Spleen (tissue), 7 donors: ENCODE measurements around the gene PIP5K1B.

Experiments
- POLR2A ChIP-seq, 3 donors: fragments of 450-650 bp; IDR thresholded peaks; one replicate each; pipeline ENCODE4 v1.5.1; 2017; ENCODE audit warnings: antibody characterized with exemption in 3 of 3, mild to moderate bottlenecking in 1 of 3
- POLR2AphosphoS5 ChIP-seq, 3 donors: sonication (generic); formaldehyde crosslinking; IDR thresholded peaks; one replicate each; pipeline ENCODE4 v1.5.1; 2017; ENCODE audit warnings: antibody characterized with exemption in 3 of 3
- TF ChIP-seq, protein P1 (sequence below), 11 experiments: fragments of 200-600 bp in 7 of 11; fragments of 450-650 bp in 4 of 11; sonication (generic) in 4 of 11; IDR thresholded peaks in 8 of 11; conservative IDR thresholded peaks in 3 of 11; 1 replicate in 7 of 11; 2 replicates in 4 of 11; pipeline versions ENCODE4 v1.4.0 to v1.8.0; 2016 to 2021; ENCODE audit warnings: antibody characterized with exemption in 11 of 11, inconsistent platforms in 4 of 11, mild to moderate bottlenecking in 1 of 11
- donor health status: DM: no; HTN: no; CAD: no; lungs with moderate emphysema.
- donor health status: DM: no; HTN: no; CAD: no.
- donor health status: DM: no; HTN: no; CAD: no.

- TF ChIP-seq, protein P1, sequence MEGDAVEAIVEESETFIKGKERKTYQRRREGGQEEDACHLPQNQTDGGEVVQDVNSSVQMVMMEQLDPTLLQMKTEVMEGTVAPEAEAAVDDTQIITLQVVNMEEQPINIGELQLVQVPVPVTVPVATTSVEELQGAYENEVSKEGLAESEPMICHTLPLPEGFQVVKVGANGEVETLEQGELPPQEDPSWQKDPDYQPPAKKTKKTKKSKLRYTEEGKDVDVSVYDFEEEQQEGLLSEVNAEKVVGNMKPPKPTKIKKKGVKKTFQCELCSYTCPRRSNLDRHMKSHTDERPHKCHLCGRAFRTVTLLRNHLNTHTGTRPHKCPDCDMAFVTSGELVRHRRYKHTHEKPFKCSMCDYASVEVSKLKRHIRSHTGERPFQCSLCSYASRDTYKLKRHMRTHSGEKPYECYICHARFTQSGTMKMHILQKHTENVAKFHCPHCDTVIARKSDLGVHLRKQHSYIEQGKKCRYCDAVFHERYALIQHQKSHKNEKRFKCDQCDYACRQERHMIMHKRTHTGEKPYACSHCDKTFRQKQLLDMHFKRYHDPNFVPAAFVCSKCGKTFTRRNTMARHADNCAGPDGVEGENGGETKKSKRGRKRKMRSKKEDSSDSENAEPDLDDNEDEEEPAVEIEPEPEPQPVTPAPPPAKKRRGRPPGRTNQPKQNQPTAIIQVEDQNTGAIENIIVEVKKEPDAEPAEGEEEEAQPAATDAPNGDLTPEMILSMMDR (IDR thresholded peaks at IDR 0.05 in 8 of 11, conservative IDR thresholded peaks at IDR 0.05 in 3 of 11), result no peak
- TF ChIP-seq POLR2A (IDR thresholded peaks at IDR 0.05), result no peak
- no peak for TF ChIP-seq POLR2AphosphoS5 (IDR thresholded peaks at IDR 0.05)
Observed at GRCh38 chr9:68870086-68870485, 165.0 kb downstream of the PIP5K1B start.
